Measurements from ENCODE around the gene MAP4K1. TPM values are rescaled to one million over a fixed set of nuclear protein-coding genes. Genes with fewer than 3 reads are reported as not detected.

The MAP4K1 gene
- total RNA-seq, 1 donor from 2014 or later: not detected

DNA sequence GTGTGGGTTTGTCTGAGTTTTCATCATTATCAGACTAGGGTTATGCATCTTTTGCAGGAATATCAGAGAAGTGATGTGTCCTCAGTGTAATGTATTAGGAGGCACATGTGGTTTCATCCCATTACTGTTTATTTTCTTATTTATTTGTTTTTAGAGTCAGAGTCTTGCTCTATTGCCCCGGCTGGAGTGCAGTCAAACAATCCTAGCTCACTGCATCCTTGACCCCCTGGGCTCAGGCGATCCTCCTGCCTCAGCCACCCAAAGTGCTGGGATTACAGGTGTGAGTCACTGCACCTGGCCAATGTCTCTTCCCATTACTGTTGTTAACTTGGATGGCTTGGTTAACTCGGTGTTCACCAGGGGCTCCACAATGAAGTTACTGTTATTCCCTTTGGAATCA, 67.4 kb downstream of the MAP4K1 start:
- DNase-seq (ENCODE audit: low read depth) (no peak), FAIRE-seq (no peak)
- TF ChIP-seq, protein P1, sequence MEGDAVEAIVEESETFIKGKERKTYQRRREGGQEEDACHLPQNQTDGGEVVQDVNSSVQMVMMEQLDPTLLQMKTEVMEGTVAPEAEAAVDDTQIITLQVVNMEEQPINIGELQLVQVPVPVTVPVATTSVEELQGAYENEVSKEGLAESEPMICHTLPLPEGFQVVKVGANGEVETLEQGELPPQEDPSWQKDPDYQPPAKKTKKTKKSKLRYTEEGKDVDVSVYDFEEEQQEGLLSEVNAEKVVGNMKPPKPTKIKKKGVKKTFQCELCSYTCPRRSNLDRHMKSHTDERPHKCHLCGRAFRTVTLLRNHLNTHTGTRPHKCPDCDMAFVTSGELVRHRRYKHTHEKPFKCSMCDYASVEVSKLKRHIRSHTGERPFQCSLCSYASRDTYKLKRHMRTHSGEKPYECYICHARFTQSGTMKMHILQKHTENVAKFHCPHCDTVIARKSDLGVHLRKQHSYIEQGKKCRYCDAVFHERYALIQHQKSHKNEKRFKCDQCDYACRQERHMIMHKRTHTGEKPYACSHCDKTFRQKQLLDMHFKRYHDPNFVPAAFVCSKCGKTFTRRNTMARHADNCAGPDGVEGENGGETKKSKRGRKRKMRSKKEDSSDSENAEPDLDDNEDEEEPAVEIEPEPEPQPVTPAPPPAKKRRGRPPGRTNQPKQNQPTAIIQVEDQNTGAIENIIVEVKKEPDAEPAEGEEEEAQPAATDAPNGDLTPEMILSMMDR (IDR thresholded peaks at IDR 0.05; ENCODE audit: insufficient read depth, low read length, severe bottlenecking): no peak
- no peak overlapping the region for H3K4me3 ChIP-seq (ENCODE audit: low read depth, low read length)
- H3K27me3 ChIP-seq (ENCODE audit: control insufficient read depth, insufficient read depth, low read length): no peaks in the 10 kb centered on the region
- H3K36me3 ChIP-seq (ENCODE audit: control insufficient read depth, insufficient read depth, low read length): no peaks in the 10 kb centered on the region

DNA sequence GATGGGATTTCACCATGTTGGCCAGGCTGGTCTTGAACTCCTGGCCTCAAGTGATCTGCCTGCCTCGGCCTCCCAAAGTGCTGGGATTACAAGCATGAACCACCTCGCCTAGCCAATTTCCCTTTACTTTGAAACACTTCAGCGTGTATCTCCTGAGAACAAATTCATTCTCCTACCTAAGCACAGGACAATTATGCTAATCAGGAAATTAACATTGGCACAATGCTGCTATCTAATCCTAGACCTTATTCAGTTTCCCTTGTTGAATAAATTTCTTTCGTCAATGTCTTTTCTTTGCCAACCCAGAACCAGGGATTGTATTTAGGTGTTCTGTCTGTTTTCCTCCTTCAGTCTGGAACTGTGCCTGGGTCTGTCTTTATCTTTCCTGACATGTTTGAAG, 67.8 kb downstream of the MAP4K1 start:
- H3K36me3 ChIP-seq (ENCODE audit: control insufficient read depth, insufficient read depth, low read length): no peaks in the 10 kb centered on the region
- no peak for FAIRE-seq
- TF ChIP-seq, protein P1 (IDR thresholded peaks at IDR 0.05; ENCODE audit: insufficient read depth, low read length, severe bottlenecking): no peak
- H3K4me3 ChIP-seq (ENCODE audit: low read depth, low read length): no peak overlapping the region
- H3K27me3 ChIP-seq (ENCODE audit: control insufficient read depth, insufficient read depth, low read length): no peaks in the 10 kb centered on the region
- DNase-seq (ENCODE audit: low read depth): no peak

DNA sequence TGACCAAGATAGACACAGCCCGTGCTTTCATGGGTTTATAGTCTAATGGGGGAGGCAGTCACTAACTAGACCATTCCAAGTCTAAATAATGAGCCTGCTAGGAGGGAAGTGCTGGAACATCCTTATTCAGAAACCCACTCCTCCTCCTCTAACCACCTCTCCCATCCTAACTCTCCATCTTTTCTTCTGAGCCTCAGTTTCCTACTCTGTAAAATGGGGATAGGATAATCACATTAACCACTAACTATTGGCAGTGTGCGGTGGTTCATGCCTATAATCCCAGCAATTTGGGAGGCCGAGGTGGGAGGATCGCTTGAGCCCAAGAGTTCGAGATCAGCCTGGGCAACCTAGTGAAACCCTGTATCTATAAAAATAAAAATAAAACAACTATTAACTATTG, 68.7 kb downstream of the MAP4K1 start:
- no peaks in the 10 kb centered on the region for H3K27me3 ChIP-seq (ENCODE audit: control insufficient read depth, insufficient read depth, low read length)
- FAIRE-seq: no peak
- no peak for DNase-seq (ENCODE audit: low read depth)
- TF ChIP-seq, protein P1 (IDR thresholded peaks at IDR 0.05; ENCODE audit: insufficient read depth, low read length, severe bottlenecking): no peak
- H3K36me3 ChIP-seq (ENCODE audit: control insufficient read depth, insufficient read depth, low read length): no peaks in the 10 kb centered on the region
- no peak overlapping the region for H3K4me3 ChIP-seq (ENCODE audit: low read depth, low read length)

DNA sequence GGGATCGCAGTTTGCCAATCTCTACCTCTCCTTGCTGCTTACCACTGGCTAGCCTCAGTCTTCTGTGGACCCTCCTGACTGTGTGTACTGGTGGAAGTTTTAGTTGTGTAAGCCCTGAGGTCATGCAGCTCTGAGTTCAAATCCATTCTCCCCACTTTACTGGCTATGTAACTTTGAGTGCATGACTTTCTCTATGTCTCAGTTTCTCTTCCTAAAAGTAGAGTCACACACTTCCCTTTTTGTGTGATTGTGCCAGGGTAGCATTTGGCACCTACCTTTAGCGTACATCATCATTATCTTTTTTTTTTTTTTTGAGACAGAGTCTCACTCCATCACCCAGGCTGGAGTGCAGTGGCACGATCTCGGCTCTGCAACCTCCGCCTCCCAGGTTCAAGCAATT, 70.3 kb downstream of the MAP4K1 start:
- FAIRE-seq (no peak), DNase-seq (ENCODE audit: low read depth) (no peak)
- Histone ChIP-seq H3K36me3 (ENCODE audit: control insufficient read depth, insufficient read depth, low read length) (no peaks in the 10 kb centered on the region), H3K4me3 (ENCODE audit: low read depth, low read length) (no peak overlapping the region), H3K27me3 (ENCODE audit: control insufficient read depth, insufficient read depth, low read length) (no peaks in the 10 kb centered on the region)
- TF ChIP-seq, protein P1 (IDR thresholded peaks at IDR 0.05; ENCODE audit: insufficient read depth, low read length, severe bottlenecking): no peak

DNA sequence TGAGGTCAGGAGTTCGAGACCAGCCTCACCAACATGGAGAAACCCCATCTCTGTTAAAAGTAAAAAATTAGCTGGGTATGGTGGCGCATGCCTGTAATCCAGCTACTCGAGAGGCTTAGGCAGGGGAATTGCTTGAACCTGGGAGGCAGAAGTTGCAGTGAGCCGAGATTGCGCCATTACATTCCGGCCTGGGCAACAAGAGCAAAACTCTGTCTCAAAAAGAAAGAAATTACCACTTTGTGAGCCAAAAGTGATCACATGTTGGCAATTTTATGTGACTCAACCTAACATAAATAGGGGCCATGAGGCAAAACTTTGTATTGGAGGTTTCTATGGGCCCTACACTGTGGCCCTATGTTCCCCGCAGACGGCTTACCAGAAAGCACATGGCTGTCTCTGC, 72.2 kb downstream of the MAP4K1 start:
- no peak for FAIRE-seq
- TF ChIP-seq, protein P1 (IDR thresholded peaks at IDR 0.05; ENCODE audit: insufficient read depth, low read length, severe bottlenecking): no peak
- H3K36me3 ChIP-seq (ENCODE audit: control insufficient read depth, insufficient read depth, low read length): no peaks in the 10 kb centered on the region
- DNase-seq (ENCODE audit: low read depth): no peak
- H3K27me3 ChIP-seq (ENCODE audit: control insufficient read depth, insufficient read depth, low read length): no peaks in the 10 kb centered on the region
- no peak overlapping the region for H3K4me3 ChIP-seq (ENCODE audit: low read depth, low read length)

DNA sequence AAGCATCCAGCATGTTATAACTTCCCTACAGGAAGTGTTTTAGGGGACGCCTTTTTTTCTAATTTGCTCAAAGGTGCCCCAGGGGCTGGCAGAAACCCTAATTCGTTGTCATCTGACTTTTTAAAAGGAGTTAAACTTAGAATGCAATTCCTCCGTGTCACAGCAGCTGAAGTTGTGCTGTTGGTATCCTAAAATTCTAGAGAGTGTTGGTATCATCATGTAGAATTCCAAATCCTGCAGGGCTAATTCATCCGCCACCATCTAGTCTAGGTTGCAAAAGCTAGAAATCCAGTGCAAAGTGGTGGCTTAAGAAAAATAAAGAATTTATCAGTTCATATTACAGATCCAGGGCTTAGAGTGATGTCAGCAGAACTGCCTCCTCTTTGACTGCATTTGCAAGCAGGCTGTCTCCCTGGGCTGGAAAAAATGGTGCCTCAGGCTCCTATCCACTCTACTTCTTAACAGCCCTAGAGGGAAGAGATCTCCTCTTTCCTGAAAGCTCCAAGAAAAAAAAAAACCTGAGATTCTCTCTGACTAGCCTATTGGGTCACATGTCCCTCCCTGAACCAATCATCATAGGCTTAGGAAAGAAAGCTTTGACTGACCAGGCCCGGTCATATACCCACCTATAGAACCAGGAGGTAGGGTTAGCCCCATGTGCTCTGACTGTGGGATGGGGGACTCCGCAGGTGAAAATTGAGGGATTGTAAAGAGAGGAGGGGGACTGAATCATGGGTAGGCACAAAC, 73.0 kb downstream of the MAP4K1 start:
- TF ChIP-seq, protein P1 (IDR thresholded peaks at IDR 0.05; ENCODE audit: insufficient read depth, low read length, severe bottlenecking): peak; percentile 57
- Histone ChIP-seq H3K27me3 (ENCODE audit: control insufficient read depth, insufficient read depth, low read length) (no peaks in the 10 kb centered on the region), H3K4me3 (ENCODE audit: low read depth, low read length) (no peak overlapping the region), H3K36me3 (ENCODE audit: control insufficient read depth, insufficient read depth, low read length) (no peaks in the 10 kb centered on the region)
- DNase-seq (ENCODE audit: low read depth): peak; percentile 10
- FAIRE-seq: no peak

Data from bronchial epithelial cell (primary cell).